ENCODE measurements around the gene ACER2.

- TF ChIP-seq POLR2A (IDR thresholded peaks at IDR 0.05), result no peak
- TF ChIP-seq CTCF (IDR thresholded peaks at IDR 0.05), result no peak
These were observed 33.3 kb upstream of the ACER2 start for GRCh38 chr9:19375538-19375937.

Data from Peyer's patch (tissue), 4 donors.